Fibroblast of villous mesenchyme (primary cell): ENCODE measurements around the gene TCEA2. TPM values are rescaled to one million over a fixed set of nuclear protein-coding genes. Genes with fewer than 3 reads are reported as not detected.

Experiments
- DNase-seq: peaks from one replicate; pipeline ENCODE4 v3.0.0-alpha.2; 2010; ENCODE audit warnings: low read depth
- H3K4me3 ChIP-seq: 2 replicates; pipeline ENCODE4 v1.5.1; 2011; ENCODE audit warnings: low read depth, mild to moderate bottlenecking, low read length
- total RNA-seq: library from RNA; depleted of rRNA; stranded (reverse); fragments of >200 nt; gene quantifications from 2 replicates; pipeline ENCODE4 v1.2.3, GENCODE V29; 2012
- TF ChIP-seq, protein P1 (sequence below): IDR thresholded peaks from 2 replicates; pipeline ENCODE4 v1.5.1; 2012; ENCODE audit warnings: low read depth, mild to moderate bottlenecking, low read length; ENCODE audit not compliant: insufficient read depth

TCEA2 gene
- total RNA-seq, 1 donor: 20.7 TPM

DNA sequence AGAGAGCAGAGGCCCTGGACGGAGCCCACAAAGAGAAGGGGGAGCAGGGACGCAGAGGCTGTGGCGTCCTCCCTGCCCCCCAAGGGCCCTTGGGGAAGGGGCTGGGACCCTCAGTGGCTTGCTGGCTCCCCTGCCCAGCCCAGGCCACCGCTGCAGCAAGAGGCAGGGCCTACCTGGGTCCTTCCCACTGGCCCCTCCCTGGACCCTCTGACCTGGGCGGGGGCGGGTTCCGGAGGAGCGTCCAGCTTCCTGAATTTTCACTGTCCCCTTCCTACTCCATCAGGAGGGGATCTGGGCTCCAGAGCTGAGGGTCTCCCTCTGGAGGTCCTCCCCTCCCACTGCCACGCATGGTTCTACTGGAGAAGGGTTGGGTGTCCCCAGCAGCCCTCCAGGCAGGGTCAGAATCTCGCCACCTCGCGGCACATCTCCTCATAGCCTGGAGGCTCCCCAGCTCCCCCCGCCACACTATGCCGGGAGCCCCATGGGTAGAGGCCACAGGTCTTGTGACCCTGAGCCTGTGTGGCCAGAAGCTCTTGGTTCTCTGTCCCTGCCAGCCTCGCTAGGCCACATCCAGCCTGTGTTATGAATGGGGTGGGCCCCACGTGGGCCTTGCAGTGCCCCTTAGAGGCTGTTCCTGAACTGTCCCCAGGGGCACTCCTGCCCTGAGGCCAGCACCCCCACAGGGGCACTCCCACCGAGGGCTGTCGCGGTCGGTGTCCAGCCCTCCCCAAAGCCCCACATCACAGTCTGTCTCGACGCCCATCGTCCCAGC, 12.6 kb upstream of the TCEA2 start:
- no peak overlapping the region for H3K4me3 ChIP-seq
- TF ChIP-seq, protein P1, sequence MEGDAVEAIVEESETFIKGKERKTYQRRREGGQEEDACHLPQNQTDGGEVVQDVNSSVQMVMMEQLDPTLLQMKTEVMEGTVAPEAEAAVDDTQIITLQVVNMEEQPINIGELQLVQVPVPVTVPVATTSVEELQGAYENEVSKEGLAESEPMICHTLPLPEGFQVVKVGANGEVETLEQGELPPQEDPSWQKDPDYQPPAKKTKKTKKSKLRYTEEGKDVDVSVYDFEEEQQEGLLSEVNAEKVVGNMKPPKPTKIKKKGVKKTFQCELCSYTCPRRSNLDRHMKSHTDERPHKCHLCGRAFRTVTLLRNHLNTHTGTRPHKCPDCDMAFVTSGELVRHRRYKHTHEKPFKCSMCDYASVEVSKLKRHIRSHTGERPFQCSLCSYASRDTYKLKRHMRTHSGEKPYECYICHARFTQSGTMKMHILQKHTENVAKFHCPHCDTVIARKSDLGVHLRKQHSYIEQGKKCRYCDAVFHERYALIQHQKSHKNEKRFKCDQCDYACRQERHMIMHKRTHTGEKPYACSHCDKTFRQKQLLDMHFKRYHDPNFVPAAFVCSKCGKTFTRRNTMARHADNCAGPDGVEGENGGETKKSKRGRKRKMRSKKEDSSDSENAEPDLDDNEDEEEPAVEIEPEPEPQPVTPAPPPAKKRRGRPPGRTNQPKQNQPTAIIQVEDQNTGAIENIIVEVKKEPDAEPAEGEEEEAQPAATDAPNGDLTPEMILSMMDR: no peak
- no peak for DNase-seq

DNA sequence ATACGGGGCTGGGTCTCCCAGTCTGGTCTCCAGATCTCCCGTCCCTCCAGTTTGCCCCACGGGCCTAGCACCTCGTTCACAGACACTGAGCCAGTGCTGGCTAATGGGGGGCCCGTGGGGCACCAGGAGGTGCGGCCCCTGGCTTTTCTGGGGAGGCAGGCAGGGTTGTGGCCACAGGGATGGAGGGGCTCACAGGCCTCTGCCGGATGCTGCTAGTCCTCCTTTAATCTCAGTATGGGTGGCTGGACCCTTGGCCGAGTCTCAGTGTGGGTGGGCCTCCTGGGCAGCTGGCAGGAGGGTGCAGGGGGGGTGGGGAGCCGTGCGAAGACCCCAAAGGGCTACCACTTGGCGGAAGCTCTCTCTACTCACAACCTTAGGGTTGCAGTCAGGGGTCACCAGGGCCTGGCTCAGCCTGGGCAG, 12.0 kb upstream of the TCEA2 start:
- TF ChIP-seq, protein P1: no peak
- DNase-seq: no peak
- no peak overlapping the region for H3K4me3 ChIP-seq

DNA sequence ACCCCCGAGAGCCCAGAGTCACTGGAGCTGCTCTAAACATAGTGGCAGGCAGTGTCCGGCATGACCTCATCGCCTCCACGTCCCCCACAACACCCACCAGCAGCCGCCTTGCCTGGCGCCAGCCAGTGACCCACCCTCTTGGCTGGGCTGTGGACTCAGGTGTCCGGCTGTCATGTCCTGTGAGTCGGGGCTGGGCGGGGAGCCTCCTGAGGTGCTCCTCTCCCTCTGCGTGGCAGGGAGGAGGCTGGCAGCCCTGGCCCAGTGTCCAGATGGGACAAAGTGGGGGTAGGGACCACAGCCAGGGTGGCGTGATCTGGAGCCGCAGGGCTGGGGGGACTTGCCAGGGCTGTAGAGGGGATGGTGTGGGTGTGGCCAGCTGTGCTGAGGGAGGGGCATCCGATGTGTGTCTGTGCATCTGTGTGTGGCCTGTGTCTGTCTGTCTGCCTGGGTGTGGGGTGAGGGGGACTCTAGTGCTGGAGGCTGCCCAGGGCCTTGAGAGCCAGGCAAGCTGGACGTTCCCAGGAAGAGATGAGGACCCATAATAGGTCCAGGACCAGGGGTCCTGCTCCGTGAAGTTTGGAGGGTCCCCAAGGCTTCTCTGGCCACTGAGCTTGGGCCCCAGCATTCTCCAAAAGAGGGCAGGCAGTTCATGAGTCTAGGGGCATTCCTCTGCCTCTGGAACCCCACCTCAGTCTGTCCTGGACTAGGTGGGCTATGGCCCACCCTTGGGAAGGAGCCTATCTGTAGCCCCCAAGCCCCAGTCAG, 11.3 kb upstream of the TCEA2 start:
- no peak overlapping the region for H3K4me3 ChIP-seq
- no peak for DNase-seq
- TF ChIP-seq, protein P1: no peak

DNA sequence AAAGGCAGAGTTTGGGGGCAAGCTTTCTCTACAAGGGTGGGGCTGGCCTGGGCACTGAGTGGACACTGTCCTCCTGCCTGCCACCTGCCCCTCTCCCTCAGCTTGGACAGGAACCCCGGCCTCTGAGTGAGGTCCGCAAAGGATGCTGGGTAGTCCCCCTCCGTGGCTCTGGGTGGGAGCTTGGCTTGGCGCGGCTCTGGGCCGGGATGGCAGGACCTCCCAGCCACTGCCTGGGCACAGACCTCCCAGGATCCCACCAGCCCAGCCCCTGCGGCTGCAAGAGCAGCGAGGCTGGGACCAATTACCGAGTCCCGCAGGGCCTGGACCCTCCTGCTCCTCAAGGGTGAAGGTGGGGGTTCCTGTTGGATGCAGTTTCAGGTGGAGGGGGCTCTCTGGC, 10.7 kb upstream of the TCEA2 start:
- TF ChIP-seq, protein P1: no peak
- no peak overlapping the region for H3K4me3 ChIP-seq
- DNase-seq: no peak

DNA sequence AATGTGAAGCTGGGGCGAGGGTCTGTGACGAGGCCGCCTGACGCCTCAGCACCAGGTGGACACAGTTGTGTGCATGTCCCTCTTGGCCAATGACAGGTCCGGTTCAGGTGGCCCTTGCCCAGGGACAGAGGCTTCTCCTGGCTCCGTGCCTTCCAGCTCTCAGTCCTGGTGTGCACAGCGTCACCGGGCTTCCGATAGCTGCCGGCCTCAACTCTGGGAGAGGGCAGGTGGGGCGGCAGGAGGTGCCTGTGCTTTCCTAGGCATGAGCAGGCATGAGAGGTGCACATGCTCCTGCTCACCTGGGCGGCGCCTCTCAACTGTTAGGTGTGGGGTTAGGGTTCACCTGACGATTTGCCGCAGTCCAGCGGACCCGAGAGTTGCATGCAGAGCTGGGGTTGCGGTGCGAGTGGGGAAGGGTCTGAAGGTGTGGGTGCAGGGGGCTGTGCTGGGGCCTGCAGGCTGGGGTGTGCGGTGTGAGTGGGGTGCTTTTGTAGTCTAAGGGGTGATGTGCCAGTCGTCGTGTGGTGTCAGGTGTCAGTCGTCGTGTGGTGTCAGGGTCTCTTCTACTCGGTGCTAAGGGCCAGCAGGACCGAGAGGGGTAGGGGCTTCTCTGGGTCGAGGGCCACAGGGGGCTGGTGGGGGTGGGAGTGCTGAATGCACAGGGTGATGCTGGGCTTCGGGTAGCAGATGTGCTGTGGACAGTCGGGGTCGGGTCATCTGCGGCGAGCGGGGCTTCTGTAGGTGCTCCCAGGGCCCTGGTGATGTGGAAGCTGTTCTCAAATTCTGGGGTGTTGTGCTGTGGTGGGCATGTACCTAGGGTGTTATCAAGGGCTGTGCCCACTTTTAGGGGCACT, 9.8 kb upstream of the TCEA2 start:
- H3K4me3 ChIP-seq: no peak overlapping the region
- TF ChIP-seq, protein P1: no peak

DNA sequence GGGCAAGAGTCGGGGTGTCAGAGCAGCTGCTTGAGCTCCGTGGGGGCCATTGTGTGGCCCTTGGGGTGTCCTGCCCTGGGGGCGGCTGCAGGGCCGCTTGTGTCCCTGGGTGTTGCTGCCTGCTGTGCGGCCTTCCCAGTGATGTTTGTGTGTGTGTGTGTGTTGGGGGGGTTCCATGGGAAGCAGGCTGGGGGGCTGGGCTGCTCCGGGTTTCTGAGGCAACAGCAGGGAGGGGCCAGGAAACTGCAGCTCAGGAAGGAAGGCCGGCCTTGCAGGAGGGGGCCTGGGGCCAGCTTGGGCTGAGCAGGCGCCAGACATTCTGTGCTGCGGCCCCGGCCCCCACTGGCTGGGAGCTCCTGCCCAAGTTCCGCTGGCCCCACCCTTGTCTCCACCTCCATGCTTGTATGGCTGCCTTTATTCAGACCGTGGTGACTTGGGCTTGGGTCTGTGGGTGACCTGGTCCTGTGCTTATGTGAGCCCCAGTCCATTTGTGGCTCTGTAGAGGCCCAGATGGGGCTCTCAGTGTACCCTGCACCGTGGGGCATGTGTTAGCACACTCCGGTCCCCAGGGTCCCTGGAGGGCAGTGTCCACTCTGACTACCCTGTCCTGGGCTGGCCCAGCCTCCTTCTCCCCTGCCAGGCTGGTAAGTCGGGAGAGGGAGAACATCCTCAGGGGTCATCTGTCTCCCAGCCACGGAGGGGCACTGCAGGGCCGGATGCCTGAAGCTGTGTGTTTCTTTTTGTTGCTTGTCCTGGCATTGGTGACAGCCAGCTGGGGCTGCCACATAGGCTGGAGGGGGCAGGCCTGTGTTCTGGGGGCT, 8.9 kb upstream of the TCEA2 start:
- H3K4me3 ChIP-seq: no peak overlapping the region
- DNase-seq: no peak
- TF ChIP-seq, protein P1: peak; percentile 29

More for the DNA sequence above, 9.8 kb upstream of the TCEA2 start:
- DNase-seq: no peak
